Ishikawa (cell line): ENCODE data around the gene EGFL7.

Experiments used
- CEBPB ChIP-seq: IDR thresholded peaks from 2 replicates; pipeline ENCODE4 v1.6.1; 2012
- CREB1 ChIP-seq: IDR thresholded peaks from 2 replicates; pipeline ENCODE4 v1.6.1; 2012; ENCODE audit warnings: low read depth
- EGR1 ChIP-seq: IDR thresholded peaks from 2 replicates; pipeline ENCODE4 v1.6.1; 2012
- EP300 ChIP-seq: IDR thresholded peaks from 2 replicates; pipeline ENCODE4 v1.6.1; 2012; ENCODE audit warnings: borderline replicate concordance
- FOXM1 ChIP-seq: IDR thresholded peaks from 2 replicates; pipeline ENCODE4 v1.6.1; 2012; ENCODE audit warnings: low read depth, borderline replicate concordance
- NFIC ChIP-seq: IDR thresholded peaks from 2 replicates; pipeline ENCODE4 v1.6.1; 2012
- RAD21 ChIP-seq: IDR thresholded peaks from 2 replicates; pipeline ENCODE4 v1.6.1; 2012; ENCODE audit warnings: low read depth
- TAF1 ChIP-seq: IDR thresholded peaks from 2 replicates; pipeline ENCODE4 v1.6.1; 2012; ENCODE audit warnings: low read depth, mild to moderate bottlenecking
- TCF12 ChIP-seq: IDR thresholded peaks from 2 replicates; pipeline ENCODE4 v1.6.1; 2012; ENCODE audit warnings: low read depth
- TEAD4 ChIP-seq: IDR thresholded peaks from 2 replicates; pipeline ENCODE4 v1.6.1; 2012
- YY1 ChIP-seq: IDR thresholded peaks from 2 replicates; pipeline ENCODE4 v1.6.1; 2012; ENCODE audit warnings: low read depth
- ZBTB7A ChIP-seq: IDR thresholded peaks from 2 replicates; pipeline ENCODE4 v1.6.1; 2012; ENCODE audit warnings: low read depth
- TF ChIP-seq, protein P1 (sequence below): IDR thresholded peaks from 2 replicates; pipeline ENCODE4 v1.6.1; 2012
- TF ChIP-seq, protein P2 (sequence below): IDR thresholded peaks from 2 replicates; pipeline ENCODE4 v1.6.1; 2012
- TF ChIP-seq, protein P3 (sequence below): IDR thresholded peaks from 2 replicates; pipeline ENCODE4 v1.6.1; 2012; ENCODE audit warnings: low read depth, mild to moderate bottlenecking

EGFL7 gene

GRCh38 chr9:136656183-136656738 is 6.5 kb upstream of the EGFL7 start:
- TF ChIP-seq EGR1 (no peak), RAD21 (no peak), TEAD4 (no peak)
- TF ChIP-seq, protein P1, sequence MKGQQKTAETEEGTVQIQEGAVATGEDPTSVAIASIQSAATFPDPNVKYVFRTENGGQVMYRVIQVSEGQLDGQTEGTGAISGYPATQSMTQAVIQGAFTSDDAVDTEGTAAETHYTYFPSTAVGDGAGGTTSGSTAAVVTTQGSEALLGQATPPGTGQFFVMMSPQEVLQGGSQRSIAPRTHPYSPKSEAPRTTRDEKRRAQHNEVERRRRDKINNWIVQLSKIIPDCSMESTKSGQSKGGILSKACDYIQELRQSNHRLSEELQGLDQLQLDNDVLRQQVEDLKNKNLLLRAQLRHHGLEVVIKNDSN = no peak

GRCh38 chr9:136656795-136657611 is 5.7 kb upstream of the EGFL7 start:
- no peak for TF ChIP-seq CREB1
- TF ChIP-seq, protein P1 = 0 out of 2 replicates have a peak, but pooled peaks have one; percentile 33

- TF ChIP-seq EP300 = no peak
- TF ChIP-seq, protein P2, sequence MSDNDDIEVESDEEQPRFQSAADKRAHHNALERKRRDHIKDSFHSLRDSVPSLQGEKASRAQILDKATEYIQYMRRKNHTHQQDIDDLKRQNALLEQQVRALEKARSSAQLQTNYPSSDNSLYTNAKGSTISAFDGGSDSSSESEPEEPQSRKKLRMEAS = no peak
- no peak for TF ChIP-seq NFIC
- no peak for TF ChIP-seq CREB1
- no peak for TF ChIP-seq RAD21
- no peak for TF ChIP-seq TAF1
These were observed 4.5 kb upstream of the EGFL7 start for GRCh38 chr9:136657974-136658848.

- TF ChIP-seq TAF1 (no peak), FOXM1 (no peak), ZBTB7A (peak; percentile 51; the same call in 1 of the 2 replicates), RAD21 (no peak), TEAD4 (no peak), TCF12 (no peak)
- TF ChIP-seq, protein P2 = no peak
These were observed 3.7 kb upstream of the EGFL7 start for GRCh38 chr9:136658849-136659535.

GRCh38 chr9:136659861-136660784 is 2.6 kb upstream of the EGFL7 start:
- TF ChIP-seq CEBPB (no peak), EP300 (no peak), NFIC (no peak), FOXM1 (no peak), ZBTB7A (no peak)
- TF ChIP-seq, protein P2 = no peak
- TF ChIP-seq, protein P3, sequence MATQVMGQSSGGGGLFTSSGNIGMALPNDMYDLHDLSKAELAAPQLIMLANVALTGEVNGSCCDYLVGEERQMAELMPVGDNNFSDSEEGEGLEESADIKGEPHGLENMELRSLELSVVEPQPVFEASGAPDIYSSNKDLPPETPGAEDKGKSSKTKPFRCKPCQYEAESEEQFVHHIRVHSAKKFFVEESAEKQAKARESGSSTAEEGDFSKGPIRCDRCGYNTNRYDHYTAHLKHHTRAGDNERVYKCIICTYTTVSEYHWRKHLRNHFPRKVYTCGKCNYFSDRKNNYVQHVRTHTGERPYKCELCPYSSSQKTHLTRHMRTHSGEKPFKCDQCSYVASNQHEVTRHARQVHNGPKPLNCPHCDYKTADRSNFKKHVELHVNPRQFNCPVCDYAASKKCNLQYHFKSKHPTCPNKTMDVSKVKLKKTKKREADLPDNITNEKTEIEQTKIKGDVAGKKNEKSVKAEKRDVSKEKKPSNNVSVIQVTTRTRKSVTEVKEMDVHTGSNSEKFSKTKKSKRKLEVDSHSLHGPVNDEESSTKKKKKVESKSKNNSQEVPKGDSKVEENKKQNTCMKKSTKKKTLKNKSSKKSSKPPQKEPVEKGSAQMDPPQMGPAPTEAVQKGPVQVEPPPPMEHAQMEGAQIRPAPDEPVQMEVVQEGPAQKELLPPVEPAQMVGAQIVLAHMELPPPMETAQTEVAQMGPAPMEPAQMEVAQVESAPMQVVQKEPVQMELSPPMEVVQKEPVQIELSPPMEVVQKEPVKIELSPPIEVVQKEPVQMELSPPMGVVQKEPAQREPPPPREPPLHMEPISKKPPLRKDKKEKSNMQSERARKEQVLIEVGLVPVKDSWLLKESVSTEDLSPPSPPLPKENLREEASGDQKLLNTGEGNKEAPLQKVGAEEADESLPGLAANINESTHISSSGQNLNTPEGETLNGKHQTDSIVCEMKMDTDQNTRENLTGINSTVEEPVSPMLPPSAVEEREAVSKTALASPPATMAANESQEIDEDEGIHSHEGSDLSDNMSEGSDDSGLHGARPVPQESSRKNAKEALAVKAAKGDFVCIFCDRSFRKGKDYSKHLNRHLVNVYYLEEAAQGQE = no peak

- no peak for TF ChIP-seq TAF1
- TF ChIP-seq TEAD4 = no peak
- no peak for TF ChIP-seq ZBTB7A
- no peak for TF ChIP-seq NFIC
- TF ChIP-seq, protein P2 = no peak
- no peak for TF ChIP-seq EGR1
- no peak for TF ChIP-seq CEBPB
- TF ChIP-seq TCF12 = no peak
- TF ChIP-seq EP300 = no peak
- TF ChIP-seq, protein P1 = no peak
- no peak for TF ChIP-seq CREB1
- TF ChIP-seq RAD21 = no peak
- TF ChIP-seq FOXM1 = no peak
- no peak for TF ChIP-seq YY1
- TF ChIP-seq, protein P3 = no peak
These were observed 1.7 kb upstream of the EGFL7 start for GRCh38 chr9:136660971-136661550.
